Renal pelvis (tissue), 4 donors: Measurements from ENCODE around the gene ASPSCR1. TPM values are rescaled to one million over a fixed set of nuclear protein-coding genes. Genes with fewer than 3 reads are reported as not detected.
"Not testable (repeated sequence)": the region's sequence is repeated elsewhere in the genome, so short reads cannot be mapped to it uniquely, and the experiment has no call there.

Source experiments
- DNase-seq: peaks from one replicate; pipeline ENCODE4 v3.0.0-alpha.2; 2013
- polyA plus RNA-seq, 3 donors: library from polyadenylated mRNA; unstranded; fragments of 120-200 nt; gene quantifications; one replicate each; pipeline ENCODE4 v1.2.1, GENCODE V29; 2013; ENCODE audit not compliant: insufficient read length in 3 of 3

ASPSCR1 gene
- polyA plus RNA-seq, 3 donors = 37.2 to 40.1 (median 37.4) TPM

GRCh38 chr17:81939218-81939617, 38.2 kb upstream of the ASPSCR1 start:
- DNase-seq = no peak

- DNase-seq = no peak
Measured at GRCh38 chr17:81939881-81940385, 37.5 kb upstream of the ASPSCR1 start.

DNA sequence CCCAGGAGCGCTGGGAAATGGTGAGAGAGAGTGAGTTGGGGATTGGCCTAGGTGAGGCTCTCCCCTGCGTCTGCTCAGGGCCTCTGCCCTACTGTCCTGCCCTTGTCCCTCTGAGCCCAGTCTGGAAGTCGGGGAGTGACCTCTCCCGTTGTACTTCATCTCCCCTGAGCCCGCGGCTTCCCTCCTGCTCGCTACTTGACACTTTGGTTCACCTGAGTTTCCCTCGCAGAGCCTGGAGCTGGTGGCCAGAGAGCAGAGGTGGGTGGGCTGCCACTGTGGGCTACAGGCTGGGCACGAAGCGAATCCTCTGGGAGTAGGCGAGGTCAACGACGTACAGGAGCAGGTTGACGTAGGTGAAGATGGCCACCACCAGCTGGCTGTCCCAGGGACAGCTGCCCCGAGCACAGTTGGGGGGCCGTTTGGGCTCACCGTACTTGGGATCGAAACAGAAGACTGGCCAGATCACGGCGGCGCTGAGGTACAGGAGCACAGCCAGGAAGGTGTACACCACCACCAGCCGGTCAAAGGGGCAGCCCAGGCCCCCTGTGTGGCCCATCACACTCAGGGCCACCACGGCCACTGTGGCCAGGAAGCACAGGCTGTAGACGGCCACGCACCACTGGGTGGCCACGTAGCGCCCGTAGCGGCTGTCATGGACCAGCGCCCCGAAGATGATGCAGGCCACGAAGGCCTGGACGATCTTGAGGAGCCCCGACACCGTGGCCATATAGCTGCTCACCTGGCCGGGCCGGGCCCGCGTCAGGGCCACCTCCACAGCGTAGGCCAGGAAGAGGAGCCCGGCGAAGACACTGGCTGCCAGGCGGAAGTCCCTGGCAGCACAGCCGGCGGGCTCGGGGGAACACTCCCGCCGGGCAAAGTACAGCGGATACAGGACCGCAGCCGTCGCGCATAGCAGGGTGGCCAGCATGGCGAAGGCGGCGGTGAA, 36.6 kb upstream of the ASPSCR1 start:
- no peak for DNase-seq

- no peak for DNase-seq
Measured at GRCh38 chr17:81941484-81942166, 35.8 kb upstream of the ASPSCR1 start.

DNA sequence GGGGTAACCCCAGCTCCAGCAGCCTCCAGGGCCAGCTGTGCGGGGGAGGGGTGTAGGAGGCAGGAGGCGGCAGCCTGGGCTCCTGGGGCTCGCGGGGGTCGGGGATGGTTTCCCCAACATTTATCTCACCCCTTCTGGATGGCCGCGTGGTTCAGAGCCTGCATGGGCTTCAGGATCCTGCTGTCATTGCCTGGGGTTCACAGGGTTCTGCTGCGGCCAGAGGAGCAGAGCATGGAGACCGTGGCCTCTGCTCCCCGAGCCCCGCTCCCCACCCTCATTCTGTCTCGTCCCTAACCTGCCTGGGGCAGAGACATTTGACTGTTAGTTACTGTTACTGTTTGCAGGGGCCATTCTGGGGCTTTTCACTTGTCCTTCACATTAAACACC, 35.3 kb upstream of the ASPSCR1 start:
- no peak for DNase-seq

DNA sequence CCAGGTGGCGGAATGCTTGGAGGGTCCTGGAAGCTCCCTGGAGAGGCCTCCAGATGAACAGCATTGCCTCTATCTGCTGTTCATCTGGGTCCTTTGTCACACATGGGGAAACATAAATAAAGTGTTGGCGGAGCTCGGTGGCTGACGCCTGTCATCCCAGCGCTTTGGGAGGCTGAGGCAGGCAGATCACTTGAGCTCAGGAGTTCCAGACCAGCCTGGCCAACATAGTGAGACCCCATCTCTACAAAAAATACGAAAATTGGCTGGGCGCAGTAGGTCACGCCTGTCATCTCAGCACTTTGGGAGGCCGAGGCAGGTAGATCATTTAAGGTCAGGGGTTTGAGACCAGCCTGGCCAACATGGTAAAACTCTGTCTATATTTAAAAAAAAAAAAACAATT, 32.6 kb upstream of the ASPSCR1 start:
- DNase-seq = no peak

DNA sequence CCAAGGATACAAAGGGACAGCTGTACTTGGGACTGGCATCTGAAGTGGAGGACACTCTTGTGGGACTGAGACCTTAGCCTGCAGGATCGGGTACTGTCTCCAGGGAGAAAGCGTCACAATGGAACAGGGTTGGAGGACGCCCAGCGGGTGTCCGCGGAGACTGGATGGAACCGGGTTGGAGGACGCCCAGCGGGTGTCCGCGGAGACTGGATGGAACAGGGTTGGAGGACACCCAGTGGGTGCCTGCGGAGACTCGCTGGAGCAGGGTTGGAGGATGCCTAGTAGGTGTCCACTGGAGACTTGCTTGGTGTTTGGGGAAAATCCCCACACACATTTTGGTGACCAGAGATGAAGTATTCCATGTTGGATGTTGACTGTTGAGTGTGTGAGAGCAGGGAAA, 30.2 kb upstream of the ASPSCR1 start, which contains the start of gene MYADML2:
Gene MYADML2, minus strand, starts transcription at position 45 of the 400 bp plus-strand sequence. CDS start 5,492 bp downstream, outside the sequence.
- no peak for DNase-seq

GRCh38 chr17:81948635-81949378, 28.6 kb upstream of the ASPSCR1 start:
- DNase-seq = no peak

DNA sequence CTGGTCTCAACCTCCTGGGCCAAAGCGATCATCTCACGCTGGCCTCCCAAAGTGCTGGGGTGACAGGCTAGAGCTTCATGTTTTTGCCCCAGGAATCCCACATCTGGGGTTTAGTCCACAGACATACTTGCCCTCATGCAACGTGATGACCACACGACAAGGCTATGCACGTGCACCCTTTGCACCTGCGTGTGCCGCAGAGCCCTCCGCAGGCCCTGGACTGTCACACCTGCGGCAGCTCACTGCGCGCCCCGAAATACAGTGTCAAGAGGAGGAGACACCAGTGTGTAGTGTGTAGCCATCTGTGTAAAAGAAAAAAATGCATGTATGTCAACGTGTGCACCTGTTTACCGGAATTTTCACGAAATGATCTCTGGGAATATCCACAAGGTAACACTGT, 26.9 kb upstream of the ASPSCR1 start:
- DNase-seq = no peak

DNA sequence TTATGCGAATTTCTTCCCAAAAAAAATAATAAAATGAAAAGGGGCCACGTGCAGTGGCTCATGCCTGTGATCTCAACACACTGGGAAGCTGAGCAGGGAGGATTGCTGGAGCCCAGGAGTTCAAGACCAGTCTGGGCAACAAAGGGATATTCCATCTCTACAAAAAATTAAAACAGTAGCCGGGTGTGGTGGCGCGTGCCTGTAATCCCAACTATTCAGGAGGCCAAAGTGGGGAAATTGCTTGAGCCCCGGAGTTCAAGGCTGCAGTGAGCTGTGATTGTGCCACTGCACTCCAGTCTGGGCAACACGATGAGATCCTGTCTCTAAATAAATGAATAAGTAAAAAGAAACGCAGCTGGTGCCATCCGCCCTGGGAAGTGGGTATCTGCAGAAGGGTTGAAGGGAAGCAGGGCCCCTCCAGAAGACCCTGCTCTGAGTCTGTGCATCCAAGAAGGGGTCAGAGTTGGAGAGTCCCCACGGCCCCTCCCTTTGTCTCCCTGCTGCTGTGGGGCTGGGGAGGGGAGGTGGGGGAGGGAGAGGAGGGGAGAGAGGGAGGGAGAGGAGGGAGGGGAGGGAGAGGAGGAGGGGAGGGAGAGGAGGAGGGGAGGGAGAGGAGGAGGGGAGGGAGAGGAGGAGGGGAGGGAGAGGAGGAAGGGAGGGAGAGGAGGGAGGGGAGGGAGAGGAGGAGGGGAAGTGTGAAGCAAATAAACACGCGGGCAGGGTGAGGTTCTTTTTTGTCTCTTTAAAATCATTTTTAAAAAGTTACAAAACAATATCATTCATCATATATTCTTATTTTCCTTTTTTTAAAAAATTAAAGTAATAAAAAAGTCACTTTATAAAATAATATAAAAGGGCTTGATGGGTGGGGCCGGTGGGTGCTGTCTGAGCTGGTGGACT, 25.4 kb upstream of the ASPSCR1 start:
- DNase-seq = no peak

GRCh38 chr17:81952792-81953228, 24.6 kb upstream of the ASPSCR1 start:
- DNase-seq = no peak

DNA sequence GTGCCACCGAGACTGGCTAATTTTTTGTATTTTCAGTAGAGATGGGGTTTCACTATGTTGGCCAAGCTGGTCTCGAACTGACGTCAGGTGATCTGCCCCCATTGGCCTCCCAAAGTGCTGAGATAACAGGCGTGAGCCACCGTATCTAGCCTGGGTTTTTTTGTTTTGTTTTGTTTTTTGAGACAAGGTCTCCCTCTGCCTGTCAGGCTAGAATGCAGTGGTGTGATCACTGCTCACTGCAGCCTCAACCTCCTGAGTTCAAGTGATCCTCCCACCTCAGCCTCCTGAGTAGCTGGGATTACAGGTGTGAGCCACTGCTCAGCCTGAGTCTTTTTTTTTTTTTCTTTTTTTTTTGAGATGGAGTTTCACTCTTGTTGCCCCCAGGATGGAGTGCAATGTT, 24.0 kb upstream of the ASPSCR1 start:
- not testable (repeated sequence) for DNase-seq

- no peak for DNase-seq
Measured at GRCh38 chr17:81954131-81955057, 23.0 kb upstream of the ASPSCR1 start.

DNA sequence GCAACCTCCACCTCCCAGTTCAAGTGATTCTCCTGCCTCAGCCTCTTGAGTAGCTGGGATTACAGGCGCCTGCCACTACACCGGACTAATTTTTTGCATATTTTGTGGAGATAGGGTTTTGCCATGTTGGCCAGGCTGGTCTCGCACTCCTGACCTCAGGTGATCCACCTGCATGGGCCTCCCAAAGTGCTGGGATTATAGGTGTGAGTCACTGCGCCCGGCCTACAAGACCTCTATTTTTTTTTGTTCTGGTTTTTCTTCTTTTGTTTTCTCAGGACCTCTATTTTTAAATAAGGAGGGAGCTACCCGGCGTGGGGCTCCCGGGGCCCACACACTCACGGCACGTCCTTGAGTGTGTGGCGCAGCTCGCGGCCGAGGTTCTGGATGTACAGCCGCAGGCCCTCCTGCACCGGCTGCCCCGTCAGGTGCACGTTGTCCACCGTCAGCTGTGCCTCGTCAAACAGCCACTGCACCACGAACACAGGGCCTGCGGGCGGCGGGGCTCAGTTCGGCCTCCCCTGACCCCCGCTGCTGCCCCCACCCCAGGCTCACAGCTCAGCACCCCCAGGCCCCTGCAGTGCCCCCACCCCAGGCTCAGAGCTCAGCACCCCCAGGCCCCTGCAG, 22.3 kb upstream of the ASPSCR1 start:
- DNase-seq = no peak

- no peak for DNase-seq
Measured at GRCh38 chr17:81955756-81956544, 21.5 kb upstream of the ASPSCR1 start.

DNA sequence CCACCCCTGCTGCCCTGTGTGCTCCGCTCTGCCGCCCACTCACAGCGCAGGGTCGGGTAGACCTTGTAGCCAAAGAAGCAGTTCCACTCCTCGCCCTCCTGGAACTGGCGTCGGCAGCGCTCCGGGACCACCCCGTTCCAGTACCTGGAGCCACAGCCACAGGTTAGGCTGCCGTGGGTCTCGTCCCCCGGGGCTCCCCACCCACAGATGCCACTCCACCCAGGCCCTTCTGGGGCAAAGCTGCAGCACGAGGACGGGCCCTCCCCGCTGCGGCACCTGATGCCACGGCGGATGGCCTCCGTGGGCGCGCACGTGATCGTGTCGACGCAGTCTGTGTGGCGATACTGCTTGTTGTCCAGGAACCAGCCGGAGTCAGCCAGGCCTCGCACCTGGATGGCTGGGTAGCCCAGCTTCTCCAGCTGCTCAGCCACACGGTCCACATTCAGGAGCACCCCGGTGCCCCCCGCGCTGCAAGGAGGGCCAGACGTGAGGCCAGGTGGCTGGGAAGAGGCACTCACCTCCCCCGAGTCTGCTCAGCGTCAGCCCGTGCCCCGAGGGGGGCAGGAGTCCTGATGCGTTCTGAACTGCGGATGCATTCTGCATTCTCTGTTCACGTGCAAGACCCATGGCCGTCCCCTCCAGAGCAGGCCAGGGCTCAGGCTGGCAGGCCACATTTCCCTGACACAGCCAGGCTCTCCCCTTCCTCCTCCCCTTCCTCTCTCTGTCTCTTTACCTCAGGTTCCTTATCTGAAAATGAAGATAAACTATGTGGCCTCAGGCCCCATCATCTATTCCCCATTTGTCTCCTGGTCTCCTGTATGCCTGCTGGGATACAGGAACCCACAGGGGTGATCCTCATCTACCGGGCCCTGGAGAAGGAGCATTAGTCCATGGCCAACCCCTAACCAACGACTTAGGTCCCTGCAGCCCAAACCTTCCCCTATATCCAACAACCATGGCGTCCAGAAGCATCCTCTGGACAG, 20.5 kb upstream of the ASPSCR1 start:
- no peak for DNase-seq
